GM18861 (cell line): ENCODE data around the gene GATA5.

ENCODE experiments used
- ATAC-seq: cut with Tn5 transposase; IDR thresholded peaks from one replicate; pipeline ENCODE4 v1.9.1; 2021; ENCODE audit not compliant: unreplicated experiment

The GATA5 gene

DNA sequence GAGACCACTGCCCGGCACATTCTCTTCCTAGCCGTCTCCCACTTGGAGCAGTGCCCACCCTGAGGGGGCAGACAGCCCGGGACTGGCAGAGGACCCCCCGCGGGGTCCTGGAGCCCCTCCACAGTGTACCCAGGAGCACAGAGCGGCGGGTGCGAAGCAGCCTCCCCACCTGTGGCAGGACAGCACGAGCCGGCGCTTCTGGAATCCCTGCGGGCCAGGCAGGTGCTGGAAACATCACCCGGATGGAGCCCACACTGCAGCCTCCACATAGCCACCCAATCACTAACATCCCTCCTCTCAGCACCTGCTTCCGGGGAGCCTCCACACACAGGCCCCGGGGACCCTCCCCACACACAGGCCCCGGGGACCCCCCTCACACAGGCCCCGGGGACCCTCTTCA, 18.7 kb downstream of the GATA5 start:
- no peak for ATAC-seq

DNA sequence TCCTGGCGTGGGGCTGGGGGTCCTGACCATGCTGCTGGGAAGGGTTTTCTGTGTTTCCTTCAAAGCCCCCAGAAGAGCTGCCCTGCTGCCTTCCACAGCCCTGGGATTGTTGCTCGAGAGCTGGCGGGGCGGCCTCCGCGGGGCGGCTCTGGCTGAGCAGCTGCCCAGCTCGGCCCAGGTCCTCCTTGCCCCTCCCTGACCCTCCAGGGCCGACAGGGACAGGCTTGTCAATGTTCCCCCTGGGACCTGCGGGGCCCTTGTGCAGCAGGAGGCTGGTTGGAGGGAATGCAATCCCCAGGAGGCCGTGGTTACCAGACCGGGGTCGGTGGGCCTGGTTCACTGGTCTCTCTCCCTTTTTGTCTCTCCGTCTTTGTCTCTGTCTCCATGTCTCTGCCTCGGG, 19.9 kb downstream of the GATA5 start:
- no peak for ATAC-seq

DNA sequence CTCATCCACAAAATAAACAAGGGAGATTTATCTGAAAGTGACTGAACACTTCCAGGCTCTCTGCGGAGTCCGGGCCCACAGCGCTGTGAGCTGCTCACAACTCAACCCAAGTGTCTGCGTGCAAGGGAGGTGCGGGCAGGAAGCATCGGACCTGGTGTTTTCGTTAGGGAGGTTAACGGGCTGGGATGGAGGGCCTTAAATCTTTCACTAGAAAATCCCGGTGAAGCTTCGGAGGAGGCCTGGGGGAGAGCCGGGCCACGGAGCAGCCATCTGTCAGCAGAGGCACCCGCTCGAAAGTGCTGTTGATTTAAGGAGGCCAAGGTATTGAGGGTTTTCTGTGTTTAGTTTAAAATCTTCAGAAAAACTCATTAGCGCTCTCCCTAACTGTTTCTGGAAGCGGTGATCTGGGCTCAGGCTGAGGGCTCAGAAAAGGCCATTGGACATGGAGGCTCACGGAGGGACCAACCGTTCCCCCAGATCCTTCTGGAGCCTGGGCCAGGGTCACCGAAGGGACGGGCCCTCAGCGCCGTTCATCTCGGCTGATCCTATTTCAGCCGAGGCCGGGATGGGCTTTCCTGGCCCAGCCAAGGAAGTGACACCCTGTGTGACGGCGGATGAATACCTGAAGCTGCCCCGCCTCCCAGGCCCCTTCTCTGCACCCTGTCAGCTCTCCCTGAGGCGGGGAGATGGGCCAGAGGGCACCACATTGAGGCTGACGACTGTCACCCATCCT, 20.7 kb downstream of the GATA5 start:
- no peak for ATAC-seq

DNA sequence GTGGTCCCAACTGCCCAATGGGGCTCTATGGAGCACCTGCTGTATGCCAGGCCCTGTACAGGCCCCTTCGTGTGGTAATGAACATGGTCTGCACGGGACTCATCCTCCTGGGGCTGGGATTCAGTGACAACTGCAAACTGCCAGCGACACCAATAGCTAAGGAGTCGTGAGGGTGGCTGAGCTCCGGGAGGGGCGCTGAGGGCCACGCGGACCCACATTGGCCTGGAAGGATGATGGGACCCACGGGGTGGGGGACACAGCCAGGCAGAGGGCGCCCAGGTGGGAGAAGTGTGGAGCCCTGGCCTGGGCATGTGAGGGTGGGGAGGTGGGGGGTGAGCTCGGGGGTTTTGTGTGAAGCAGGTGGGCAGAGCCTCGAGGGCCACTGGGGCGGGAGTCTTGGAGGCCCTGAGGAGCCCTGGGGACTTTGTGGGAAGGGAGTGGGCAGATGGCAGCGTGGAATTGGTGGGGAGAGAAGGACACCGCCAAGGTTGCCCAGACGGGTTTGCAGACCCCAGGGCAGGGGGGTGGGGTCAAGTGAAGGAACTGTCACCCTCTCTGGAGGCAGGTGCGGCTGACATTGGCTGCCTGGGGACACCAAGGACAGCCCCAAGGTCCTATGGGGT, 22.5 kb downstream of the GATA5 start:
- ATAC-seq = no peak

DNA sequence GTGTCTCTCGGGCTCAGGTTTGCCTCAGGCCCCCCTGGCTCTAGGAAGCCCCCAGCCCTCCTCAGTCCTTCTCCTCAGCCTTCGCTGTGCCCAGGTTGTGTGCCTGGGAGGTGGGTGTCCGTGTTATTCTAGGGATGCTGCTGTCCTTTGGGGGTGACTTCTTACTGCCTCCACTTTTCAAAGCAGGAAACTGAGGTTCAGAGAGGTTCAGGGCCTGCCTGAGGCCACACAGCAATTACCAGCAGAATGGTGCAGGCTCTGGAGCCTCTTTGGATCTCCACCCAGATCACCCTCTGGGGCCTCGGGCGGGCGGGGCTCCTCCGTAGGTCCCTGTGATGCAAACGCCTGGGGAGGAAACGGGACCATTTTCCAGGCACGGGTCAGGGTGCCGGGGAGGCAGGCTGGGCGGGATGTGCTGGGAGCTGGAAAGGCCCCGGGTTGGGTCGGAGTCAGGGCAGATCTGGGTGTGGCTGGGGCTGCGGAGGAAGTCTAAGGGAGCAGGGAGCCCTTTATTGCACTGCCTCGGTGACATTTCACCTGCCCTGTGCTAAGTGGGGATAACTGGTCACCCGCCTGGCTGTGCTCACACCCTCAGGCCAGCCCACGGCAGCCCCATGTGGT, 23.2 kb downstream of the GATA5 start:
- ATAC-seq = no peak

DNA sequence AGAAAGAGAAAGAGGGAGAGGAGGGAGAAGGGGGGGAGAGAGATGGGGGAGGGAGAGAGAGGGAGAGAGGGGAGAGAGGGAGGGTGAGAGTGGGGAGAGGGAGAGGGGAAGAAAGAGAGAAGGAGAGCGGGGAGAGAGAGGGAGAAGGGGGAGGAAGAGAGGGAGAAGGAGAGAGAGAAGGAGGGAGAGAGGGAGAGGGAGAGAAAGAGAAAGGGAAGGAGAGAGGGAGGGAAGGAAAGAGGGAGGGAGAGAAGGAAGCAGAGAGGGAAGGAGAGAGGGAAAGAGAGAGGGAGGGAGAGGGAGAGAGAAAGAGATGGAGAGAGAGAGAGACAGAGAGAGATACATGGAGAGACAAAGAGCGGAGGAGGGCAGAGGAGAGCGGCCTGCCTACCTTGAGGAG, 23.8 kb downstream of the GATA5 start:
- no peak for ATAC-seq

DNA sequence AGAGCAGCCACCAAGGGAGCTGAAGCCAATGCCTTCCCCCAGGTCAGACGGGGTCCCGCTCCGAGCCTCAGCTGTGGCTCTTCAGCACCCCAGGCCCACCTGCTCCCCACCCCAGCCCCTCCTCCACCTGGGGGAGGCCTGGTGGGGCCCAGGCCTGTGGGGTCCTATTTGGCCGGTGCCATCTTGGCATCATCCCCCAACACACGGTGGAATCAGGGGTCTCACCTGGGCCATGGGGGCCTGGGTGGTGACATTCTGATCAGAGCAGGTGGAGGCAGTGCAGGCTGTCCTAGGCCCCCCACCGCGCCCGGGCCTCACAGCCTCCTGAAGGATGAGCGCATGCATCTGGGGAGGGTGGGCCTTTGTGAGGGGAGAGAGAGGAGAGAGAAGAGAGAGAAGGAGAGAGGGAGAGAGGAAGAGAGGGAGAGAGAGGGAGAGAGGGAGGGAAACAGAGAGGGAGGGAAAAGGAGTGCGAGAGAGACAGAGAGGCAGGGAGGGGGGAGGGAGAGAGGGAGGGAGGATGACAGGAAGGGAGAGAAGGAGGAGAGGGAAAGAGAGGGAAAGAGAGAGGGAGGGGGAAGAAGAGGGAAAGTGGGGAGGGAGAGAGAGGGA, 24.5 kb downstream of the GATA5 start:
- ATAC-seq = no peak

DNA sequence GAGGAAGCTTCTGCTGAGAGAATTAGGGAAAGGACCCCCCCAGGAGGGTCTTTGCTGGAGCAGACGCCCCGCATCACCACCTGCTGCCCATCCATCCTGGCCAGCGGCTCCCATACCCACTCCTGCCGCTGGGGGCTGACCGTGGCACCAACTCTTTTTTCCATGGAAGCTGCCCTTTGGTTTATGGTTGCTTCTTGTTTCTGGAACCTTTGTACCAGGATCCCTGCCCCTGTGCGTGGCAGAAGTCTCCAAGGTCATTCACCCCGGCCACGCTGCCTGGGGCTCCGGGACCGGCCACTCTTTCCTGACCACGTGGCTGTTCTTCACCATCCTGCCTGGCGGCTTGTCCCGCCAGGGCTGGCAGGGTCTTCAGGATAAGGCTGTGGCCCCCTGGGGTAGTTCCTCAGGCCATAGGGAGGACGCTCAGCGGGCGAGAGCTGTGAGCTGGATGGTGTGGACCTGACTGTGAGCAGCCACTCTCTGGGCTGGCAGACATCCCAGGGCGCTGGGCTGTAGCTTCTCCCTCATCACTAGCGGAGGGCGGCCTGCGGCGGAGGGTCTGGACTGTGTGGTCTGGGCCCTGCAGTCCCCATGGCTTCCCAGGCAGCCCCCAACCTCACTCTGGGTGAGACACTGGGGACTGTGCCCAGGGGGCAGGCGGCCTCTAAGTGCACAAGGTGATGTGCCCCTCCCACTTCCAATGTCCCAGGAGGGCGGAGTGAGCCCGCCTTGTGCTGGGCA, 25.7 kb downstream of the GATA5 start:
- no peak for ATAC-seq

DNA sequence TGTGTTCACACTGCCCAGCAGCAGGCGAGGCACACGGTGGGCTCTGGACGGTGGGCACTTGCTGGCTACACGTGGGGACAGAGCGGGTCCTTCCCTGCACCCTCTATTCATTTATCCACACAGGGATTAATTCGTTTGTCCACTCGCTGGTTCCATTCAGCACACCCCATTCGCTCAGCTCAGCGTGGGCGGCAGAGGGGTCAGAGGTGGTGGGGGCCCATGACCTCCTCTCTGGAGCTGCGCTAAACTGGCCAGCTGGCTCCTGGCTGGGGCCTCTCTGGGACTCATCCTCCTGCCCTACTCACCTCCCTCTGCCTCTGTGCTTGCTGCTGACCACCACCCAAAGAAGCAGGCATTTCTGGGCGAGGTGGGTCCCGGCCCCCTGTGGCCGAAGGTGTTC, 27.0 kb downstream of the GATA5 start:
- no peak for ATAC-seq

DNA sequence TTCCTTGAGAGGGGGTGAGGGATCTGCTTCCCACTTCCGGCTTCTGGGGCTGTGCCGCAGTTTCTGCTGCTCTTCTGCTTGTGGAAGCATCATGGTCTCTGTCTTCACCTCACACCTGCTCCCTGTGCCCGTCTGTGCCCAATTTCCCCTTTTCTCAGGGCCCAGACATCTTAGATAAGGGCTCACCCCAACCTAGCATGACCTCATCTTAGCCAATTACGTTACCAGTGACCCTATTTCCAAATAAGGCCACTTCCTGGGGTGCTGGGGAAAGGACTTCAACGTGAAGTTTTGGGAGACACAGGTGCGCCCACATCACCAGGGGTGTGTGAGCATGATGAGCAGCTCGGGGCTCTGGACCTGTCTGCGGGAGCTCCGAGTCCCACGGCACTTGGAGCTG, 27.8 kb downstream of the GATA5 start:
- ATAC-seq = no peak

DNA sequence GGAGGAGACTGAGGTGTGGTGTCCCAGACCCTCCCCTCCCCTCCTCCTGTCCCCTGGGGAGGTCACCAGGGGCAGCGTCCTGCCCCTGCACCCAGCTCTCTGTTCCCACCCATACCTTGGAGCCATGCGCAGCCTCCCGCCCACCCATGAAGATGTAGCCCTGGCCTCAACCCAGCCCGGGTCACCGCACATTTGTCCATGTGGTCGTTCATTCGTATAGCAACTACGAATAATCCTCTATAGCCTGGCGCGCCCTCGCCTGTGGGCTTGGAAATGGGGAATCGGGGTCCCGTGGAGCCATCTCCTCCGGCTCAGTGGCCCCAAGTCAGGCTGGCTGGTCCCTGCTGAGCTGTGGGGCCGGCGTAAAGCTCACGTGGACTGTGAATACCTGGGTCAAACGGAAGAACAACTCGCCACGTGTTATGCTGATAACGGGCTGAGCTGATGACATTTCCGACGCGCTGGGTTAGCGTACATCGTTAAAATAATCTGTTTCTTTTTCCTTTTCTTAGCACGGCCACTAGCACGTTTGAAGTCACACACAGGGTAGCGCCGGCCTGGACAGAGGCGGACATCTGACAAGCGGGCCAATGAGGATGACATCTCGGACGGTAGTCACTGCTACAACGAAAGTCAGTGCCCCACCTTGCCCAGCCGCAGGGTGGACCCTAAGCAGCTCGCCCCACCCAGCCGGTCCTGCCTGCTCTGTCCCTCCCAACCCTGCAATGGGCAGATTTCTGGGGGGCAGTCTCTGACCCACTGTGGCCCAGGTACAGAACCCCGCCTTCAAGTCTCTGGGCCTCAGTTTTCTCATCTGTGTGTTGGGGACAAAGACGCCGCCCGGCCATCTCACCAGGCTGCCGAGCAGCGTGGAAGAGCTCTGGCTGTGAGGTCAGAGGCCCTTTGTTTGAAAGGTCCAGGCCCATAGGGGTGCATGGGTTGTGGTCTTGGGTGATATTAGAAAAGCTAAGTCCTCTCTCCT, 28.6 kb downstream of the GATA5 start:
- ATAC-seq = no peak

DNA sequence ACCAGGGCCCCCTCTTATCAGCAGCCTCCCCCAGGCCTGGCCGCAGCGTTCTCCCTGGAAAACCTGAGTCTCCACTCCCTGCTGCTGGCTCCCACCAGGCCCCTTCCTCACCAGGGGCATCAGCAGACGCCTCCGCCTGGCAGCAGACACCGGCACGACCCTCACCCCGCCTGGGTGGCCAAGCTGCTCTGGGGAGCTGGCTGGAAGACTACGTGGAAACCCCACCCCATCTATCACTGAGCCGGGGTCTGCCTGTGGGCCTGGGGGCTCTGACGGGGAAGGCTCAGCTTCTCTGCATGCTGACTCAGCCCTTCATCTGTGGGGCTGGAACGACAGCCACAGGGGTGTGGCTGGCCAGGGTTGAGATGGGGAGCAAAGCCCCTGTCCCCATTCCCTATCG, 29.3 kb downstream of the GATA5 start:
- no peak for ATAC-seq

DNA sequence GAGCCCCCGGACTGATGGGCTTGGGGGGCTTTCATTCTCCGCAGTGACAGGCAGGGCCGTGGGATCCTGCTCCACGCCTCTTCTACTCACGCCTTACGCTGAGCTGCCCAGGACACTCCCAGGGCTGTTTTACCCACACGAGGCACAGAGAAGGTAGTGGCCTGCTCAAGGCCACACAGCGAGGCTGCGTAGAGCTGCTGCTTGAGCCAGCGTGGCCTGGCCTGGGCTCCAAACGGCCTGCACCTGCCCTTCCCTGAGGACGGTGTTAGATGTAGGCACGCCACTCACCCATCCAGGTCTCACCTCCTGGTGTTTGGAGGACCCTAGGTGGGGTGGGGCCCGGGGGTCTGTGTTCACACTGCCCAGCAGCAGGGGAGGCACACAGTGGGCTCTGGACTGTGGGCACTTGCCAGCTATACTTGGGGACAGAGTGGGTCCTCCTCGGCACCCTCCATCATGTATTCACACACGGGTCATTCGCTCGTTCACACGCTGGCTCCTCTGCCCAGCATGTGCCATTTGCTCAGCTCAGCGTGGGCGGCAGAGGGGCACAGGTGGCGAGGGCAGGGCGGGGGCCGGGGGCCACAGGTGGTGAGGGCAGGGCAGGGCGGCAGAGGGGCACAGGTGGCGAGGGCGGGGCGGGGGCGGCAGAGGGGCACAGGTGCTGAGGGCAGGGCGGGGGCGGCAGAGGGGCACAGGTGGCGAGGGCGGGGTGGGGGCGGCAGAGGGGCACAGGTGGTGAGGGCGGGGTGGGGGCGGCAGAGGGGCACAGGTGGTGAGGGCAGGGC, 30.0 kb downstream of the GATA5 start:
- no peak for ATAC-seq

DNA sequence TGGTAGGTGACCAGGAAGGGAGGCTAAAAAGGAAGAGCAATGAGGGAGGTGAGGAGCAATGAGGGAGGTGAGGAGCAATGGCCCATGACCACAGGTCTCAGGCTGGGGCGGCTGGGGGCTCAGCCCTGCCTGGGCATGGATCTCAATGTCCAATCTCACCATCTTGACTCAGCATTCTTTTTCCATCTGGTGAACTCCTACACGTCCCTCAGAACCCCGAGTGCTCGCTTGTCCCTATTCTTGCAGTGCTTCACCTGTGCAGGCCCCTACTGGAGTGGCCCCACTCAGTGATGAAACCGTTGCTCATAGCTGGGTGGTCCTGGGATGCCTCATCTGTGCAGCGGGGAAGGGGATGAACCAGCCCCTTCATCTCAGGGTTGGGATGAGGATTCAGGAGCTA, 31.5 kb downstream of the GATA5 start:
- no peak for ATAC-seq

DNA sequence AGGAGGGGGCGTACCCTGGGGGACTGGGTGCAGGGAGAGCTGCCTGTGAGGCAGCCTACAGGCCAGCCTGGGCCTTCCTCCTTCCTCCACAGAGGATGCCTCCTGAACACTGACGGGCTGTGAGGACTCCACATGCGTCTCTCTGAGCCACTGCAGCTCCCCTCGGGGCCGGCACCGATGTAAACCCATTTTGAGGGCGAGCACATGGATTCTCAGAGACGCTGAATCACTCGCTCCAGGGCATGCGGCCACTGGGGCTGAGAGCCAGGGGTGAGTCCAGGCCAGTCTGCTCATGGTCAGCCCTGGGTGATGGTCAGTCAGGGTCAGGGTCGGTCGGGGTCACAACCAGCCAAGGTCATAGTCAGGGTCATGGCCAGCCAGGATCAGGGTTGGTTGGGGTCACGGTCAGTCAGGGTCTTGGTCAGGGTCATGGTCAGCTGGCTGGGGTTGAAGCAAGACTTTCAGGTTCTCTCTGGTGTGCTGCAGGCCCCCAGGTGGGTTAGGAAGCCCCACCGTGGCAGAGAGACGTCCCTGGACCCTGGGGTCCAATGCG, 33.7 kb downstream of the GATA5 start:
- no peak for ATAC-seq

DNA sequence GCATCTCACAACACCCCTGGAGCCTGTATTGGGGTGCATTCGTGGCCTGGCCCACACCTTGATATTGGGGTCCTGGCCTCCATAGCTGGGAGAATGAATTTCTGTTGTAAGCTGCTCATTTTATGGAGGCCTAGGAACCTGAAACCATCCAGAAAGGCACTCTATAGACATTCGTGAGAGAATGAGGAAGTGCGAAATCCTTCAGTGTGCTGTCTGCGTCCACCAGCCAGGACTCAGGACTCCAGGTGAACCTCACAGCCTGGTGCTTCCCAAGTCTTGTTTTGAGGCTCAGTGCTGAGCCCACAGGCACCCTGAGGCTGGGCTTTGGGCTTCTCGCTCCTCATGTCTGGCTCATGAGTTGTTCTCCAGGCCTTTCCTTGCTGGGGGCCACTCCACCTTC, 36.6 kb downstream of the GATA5 start:
- ATAC-seq = no peak

DNA sequence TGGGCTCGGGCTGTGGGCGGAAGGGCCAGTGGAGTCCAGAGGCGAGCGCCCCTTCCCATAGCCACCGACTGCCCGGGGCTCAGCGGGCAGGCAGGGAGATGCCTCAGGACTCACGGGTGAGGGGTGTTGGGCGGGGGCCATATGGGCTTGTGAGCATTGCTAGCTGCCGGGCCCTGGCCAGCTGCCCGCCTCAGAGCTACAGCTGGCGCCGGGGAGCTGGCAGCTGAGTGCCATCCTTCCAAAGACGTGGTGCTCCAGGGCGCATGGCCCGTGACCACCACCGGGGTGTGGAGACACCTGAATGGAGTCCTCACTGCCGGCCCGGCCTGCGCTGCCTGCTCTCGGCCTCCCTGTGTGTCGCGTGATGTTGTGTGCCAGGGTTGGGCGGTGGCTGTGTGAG, 37.9 kb downstream of the GATA5 start:
- no peak for ATAC-seq

DNA sequence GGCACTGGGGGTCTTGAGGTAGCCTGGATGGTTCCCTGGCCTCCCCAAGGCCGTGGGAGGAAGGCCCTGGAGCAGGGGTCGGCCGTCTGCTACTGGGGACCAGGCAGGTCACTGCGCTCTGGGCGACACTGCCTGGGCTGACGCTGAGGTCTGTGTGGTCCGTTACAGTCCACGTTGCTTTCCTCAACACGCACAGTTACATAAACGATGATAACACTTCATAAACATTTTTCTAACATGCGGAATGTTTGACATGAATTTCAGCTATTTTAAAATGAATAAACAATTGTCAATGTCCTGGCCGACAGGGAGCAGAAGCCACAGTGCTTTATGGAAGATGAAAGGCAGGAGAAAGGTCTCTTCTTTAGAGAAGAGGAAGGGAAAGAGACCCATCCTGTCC, 38.3 kb downstream of the GATA5 start:
- no peak for ATAC-seq

DNA sequence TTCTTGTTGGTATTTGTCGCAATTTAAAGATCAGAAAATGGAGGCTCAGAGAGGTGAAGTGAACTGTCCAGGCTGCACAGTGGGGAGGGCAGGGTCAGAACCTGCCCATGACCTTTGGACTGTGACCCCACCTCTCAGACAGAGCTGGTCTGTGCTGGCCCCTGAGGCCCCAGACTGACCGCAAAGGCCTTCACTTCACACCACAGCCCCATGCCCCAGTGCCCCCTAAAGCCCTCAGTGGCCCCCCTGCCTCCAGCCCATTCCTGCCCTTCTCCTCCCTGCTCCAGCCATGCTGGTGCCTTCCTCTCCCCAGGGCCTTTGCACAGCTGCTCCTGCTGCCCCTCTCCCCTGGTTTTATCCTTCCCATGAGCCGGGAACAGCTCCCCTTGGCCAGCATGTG, 39.1 kb downstream of the GATA5 start:
- no peak for ATAC-seq
